Keratinocyte (primary cell): ENCODE measurements around the gene ZNF496. TPM values are rescaled to one million over a fixed set of nuclear protein-coding genes. Genes with fewer than 3 reads are reported as not detected.

Experiments
- DNase-seq: peaks from one replicate; pipeline ENCODE4 v3.0.0-alpha.2; 2011; ENCODE audit warnings: low read depth, missing footprints, low spot score
- FAIRE-seq: peaks from 2 replicates; lab custom pipeline; 2011; peaks lifted over from hg19 to GRCh38; lab: Jason Lieb, UNC
- H2AFZ ChIP-seq: 2 replicates; pipeline ENCODE4 v1.6.0; 2012; ENCODE audit warnings: low read length, control low read depth, inconsistent platforms; ENCODE audit not compliant: control insufficient read depth
- H3K27ac ChIP-seq: 2 replicates; pipeline ENCODE4 v1.5.1; 2011; ENCODE audit warnings: low read length; ENCODE audit not compliant: control insufficient read depth, insufficient read depth
- H3K27me3 ChIP-seq: 3 replicates; pipeline ENCODE4 v1.6.0; 2011; ENCODE audit warnings: low read length; ENCODE audit not compliant: control insufficient read depth, insufficient read depth; ENCODE audit errors: extremely low read depth
- H3K36me3 ChIP-seq, 2 experiments: 2 replicates in 1 of 2; 3 replicates in 1 of 2; pipeline ENCODE4 v1.5.1; 2011; ENCODE audit warnings: low read length in 2 of 2, mild to moderate bottlenecking in 1 of 2; ENCODE audit not compliant: control insufficient read depth in 2 of 2, insufficient read depth in 2 of 2; ENCODE audit errors: extremely low read depth in 1 of 2
- H3K4me1 ChIP-seq: 3 replicates; pipeline ENCODE4 v1.5.1; 2011; ENCODE audit warnings: low read length; ENCODE audit not compliant: control insufficient read depth, insufficient read depth; ENCODE audit errors: extremely low read depth
- H3K4me2 ChIP-seq: 3 replicates; pipeline ENCODE4 v1.6.0; 2011; ENCODE audit warnings: low read depth, low read length; ENCODE audit not compliant: control insufficient read depth, insufficient read depth; ENCODE audit errors: extremely low read depth
- H3K4me3 ChIP-seq, 3 experiments: fragments of 200-600 bp in 1 of 3; sonication (generic) in 1 of 3; 2 replicates in 2 of 3; 3 replicates in 1 of 3; pipeline ENCODE4 v1.5.1; 2011 to 2016; ENCODE audit warnings: low read length in 3 of 3, mild to moderate bottlenecking in 3 of 3, control low read depth in 2 of 3, inconsistent platforms in 1 of 3, low read depth in 1 of 3, mixed read lengths in 1 of 3, mixed run types in 1 of 3, moderate library complexity in 1 of 3; ENCODE audit not compliant: control insufficient read depth in 2 of 3, insufficient read depth in 2 of 3; ENCODE audit errors: extremely low read depth in 1 of 3
- H3K79me2 ChIP-seq: 2 replicates; pipeline ENCODE4 v1.6.0; 2012; ENCODE audit warnings: low read length; ENCODE audit not compliant: control insufficient read depth, insufficient read depth
- H3K9ac ChIP-seq: 3 replicates; pipeline ENCODE4 v1.6.0; 2011; ENCODE audit warnings: low read length; ENCODE audit not compliant: control insufficient read depth, insufficient read depth; ENCODE audit errors: extremely low read depth
- H3K9me1 ChIP-seq: 3 replicates; pipeline ENCODE4 v1.6.0; 2011; ENCODE audit warnings: low read length; ENCODE audit not compliant: control insufficient read depth, insufficient read depth; ENCODE audit errors: extremely low read depth
- H3K9me3 ChIP-seq: 2 replicates; pipeline ENCODE4 v1.5.1; 2012; ENCODE audit warnings: low read depth, low read length; ENCODE audit not compliant: control insufficient read depth
- H4K20me1 ChIP-seq: 3 replicates; pipeline ENCODE4 v1.6.0; 2011; ENCODE audit warnings: low read length; ENCODE audit not compliant: control insufficient read depth, insufficient read depth; ENCODE audit errors: extremely low read depth
- EZH2 ChIP-seq: IDR thresholded peaks from one replicate; pipeline ENCODE4 v1.6.1; 2012; ENCODE audit warnings: inconsistent platforms, mild to moderate bottlenecking, low read length, moderate library complexity
- dilution Hi-C: fragments of 300-500 bp; cut with MboI; formaldehyde crosslinking; loops from one replicate; pipeline ENCODE4 v1.7.0; 2020; ENCODE audit warnings: low sequenced_read_pairs; ENCODE audit not compliant: extremely low pct_ligation_motif_present
- polyA plus RNA-seq, 5 experiments: library from polyadenylated mRNA; depleted of rRNA in 3 of 5; stranded (reverse) in 3 of 5; stranded (forward) in 1 of 5; unstranded in 1 of 5; fragments of >200 nt; gene quantifications; 1 replicate in 1 of 5; 2 replicates in 3 of 5; 3 replicates in 1 of 5; pipeline versions ENCODE4 v1.2.1 to v1.2.3, GENCODE V29; 2011 to 2012; ENCODE audit warnings: missing spikeins in 2 of 5, low read depth in 1 of 5, low replicate concordance in 1 of 5
- TF ChIP-seq, protein P1 (sequence below), 3 experiments: IDR thresholded peaks in 1 of 3; conservative IDR thresholded peaks in 1 of 3; optimal IDR thresholded peaks in 1 of 3; 2 replicates in 2 of 3; 3 replicates in 1 of 3; pipeline versions ENCODE3 to v1.5.1; 2011; ENCODE audit warnings: low read length in 3 of 3, mild to moderate bottlenecking in 3 of 3, moderate library complexity in 2 of 3, control low read depth in 1 of 3, inconsistent platforms in 1 of 3; ENCODE audit not compliant: insufficient read depth in 2 of 3; ENCODE audit errors: extremely low read depth in 1 of 3

The ZNF496 gene
- polyA plus RNA-seq, 1 donor (not counting 4 experiments of a cell fraction or from before 2014, with no cell fraction given), result 8.9 TPM

DNA sequence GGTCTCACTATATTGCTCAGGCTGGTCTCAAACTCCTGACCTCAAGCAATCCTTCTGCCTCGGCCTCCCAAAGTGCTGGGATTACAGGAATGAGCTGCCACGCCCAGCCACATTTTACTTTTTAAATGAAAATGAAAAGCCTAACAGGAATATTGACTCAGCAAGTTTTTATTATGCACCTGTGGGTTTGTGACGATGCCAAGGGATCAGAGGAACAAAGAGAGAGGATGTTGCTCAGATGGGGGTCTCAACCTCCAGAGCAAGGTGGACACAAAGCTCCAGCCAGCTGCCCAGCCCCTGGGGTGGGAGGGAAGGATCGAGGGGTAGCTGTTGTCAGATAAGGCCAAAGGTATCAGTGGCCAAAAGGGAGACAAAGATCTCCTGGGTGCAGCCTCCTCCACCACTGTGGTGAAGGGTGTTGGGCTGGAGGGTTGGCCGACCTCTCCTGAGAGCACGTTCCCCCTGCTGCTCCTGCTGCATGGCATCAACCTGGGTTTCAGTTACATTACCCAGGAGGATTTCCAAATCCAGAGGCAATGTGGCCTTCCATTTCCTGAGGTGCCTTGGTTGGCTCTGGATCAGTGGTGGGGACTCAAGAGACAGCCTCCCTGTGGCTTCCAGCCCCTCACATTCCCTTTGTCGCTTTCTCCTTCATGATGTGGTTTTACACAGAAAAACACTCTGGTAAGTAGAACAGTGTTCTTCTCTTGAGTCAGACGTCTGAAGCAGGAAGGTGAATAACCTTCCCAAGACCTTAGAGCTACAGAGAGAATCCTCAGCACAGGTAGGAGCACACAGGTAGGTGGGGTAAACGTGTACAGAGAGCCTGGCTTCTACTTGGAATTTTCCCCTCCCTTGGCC, 34.2 kb downstream of the ZNF496 start:
- dilution Hi-C loops, result no loop called here
- no peak for TF ChIP-seq EZH2
- TF ChIP-seq, protein P1, sequence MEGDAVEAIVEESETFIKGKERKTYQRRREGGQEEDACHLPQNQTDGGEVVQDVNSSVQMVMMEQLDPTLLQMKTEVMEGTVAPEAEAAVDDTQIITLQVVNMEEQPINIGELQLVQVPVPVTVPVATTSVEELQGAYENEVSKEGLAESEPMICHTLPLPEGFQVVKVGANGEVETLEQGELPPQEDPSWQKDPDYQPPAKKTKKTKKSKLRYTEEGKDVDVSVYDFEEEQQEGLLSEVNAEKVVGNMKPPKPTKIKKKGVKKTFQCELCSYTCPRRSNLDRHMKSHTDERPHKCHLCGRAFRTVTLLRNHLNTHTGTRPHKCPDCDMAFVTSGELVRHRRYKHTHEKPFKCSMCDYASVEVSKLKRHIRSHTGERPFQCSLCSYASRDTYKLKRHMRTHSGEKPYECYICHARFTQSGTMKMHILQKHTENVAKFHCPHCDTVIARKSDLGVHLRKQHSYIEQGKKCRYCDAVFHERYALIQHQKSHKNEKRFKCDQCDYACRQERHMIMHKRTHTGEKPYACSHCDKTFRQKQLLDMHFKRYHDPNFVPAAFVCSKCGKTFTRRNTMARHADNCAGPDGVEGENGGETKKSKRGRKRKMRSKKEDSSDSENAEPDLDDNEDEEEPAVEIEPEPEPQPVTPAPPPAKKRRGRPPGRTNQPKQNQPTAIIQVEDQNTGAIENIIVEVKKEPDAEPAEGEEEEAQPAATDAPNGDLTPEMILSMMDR (optimal IDR thresholded peaks at IDR 0.05 in 1 of 3, IDR thresholded peaks at IDR 0.05 in 1 of 3, conservative IDR thresholded peaks at IDR 0.05 in 1 of 3; ENCODE audit: extremely low read depth in 1 of 3, insufficient read depth in 2 of 3, low read length in 3 of 3), result no peak
- peaks cover 0 to 3% of the 10 kb centered on the region in 2 experiments for H3K36me3 ChIP-seq
- no peak overlapping the region for H2AFZ ChIP-seq
- no peak overlapping the region for H3K4me2 ChIP-seq
- H3K4me1 ChIP-seq, result no peaks in the 10 kb centered on the region
- no peak overlapping the region for H3K4me3 ChIP-seq
- no peak overlapping the region for H3K9ac ChIP-seq
- no peaks in the 10 kb centered on the region for H3K9me1 ChIP-seq
- no peaks in the 10 kb centered on the region for H3K79me2 ChIP-seq
- H3K27me3 ChIP-seq, result no peaks in the 10 kb centered on the region
- no peaks in the 10 kb centered on the region for H3K9me3 ChIP-seq
- no peak overlapping the region for H3K27ac ChIP-seq
- DNase-seq (no peak), FAIRE-seq (no peak)
- H4K20me1 ChIP-seq, result no peaks in the 10 kb centered on the region

DNA sequence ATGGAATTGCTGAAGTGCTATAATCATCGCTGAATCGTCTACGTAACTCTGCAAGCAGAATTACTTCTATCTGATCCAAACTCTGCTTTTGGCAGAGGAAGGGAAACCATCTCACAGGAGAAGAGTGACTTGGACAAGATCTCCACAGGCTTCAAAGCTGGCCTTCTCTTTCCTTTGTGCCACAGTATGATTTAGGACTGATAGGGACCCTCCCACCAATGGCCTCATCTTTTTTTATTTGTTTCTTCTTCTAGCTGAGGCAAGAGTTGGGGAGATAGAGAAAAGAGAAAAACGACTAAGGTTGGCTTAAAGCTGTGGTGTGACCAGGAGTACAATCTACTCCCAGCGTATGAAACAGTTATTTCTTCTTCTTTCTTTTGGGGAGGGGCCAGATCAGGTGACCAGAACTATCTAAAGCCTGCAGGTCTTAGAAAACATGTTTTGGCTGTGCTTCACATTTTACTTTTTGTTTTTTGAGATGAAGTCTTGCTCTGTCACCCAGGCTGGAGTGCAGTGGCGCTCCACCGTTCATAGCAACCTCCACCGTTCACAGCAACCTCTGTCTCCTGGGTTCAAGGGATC, 35.0 kb downstream of the ZNF496 start:
- H3K4me2 ChIP-seq, result no peak overlapping the region
- DNase-seq (no peak), FAIRE-seq (no peak)
- no peaks in the 10 kb centered on the region for H4K20me1 ChIP-seq
- H3K36me3 ChIP-seq, result no peaks in the 10 kb centered on the region
- no peaks in the 10 kb centered on the region for H3K9me3 ChIP-seq
- no peaks in the 10 kb centered on the region for H3K27me3 ChIP-seq
- no peak for TF ChIP-seq EZH2
- TF ChIP-seq, protein P1 (optimal IDR thresholded peaks at IDR 0.05 in 1 of 3, IDR thresholded peaks at IDR 0.05 in 1 of 3, conservative IDR thresholded peaks at IDR 0.05 in 1 of 3; ENCODE audit: extremely low read depth in 1 of 3, insufficient read depth in 2 of 3, low read length in 3 of 3), result no peak
- no peaks in the 10 kb centered on the region for H3K4me1 ChIP-seq
- no peak overlapping the region for H2AFZ ChIP-seq
- H3K9me1 ChIP-seq, result no peaks in the 10 kb centered on the region
- H3K79me2 ChIP-seq, result no peaks in the 10 kb centered on the region
- no peak overlapping the region for H3K4me3 ChIP-seq
- H3K9ac ChIP-seq, result no peak overlapping the region
- dilution Hi-C loops, result no loop called here
- no peak overlapping the region for H3K27ac ChIP-seq
